ENCODE results near the gene C3orf52. TPM values are rescaled to one million over a fixed set of nuclear protein-coding genes. Genes with fewer than 3 reads are reported as not detected.

C3orf52 gene
- total RNA-seq, 4 donors from 2014 or later = 32.0 to 62.9 (median 45.9) TPM

- Histone ChIP-seq H3K27me3 (no peaks in the 10 kb centered on the region), H3K27ac (no peak overlapping the region), H3K36me3 (no peaks in the 10 kb centered on the region), H3K4me3 (replicated peaks in 1 of 3) (no peak overlapping the region), H3K4me1 (no peaks in the 10 kb centered on the region), H3K9me3 (no peaks in the 10 kb centered on the region)
- peak; percentile 15 to 29 for DNase-seq
- WGBS, 2 donors = 42% methylated on average over 5 of the region's 5 CpGs
- intact Hi-C loops (cut with DNase I) = no loop called here
- peak in 4 of 6 experiments; percentile 24 to 48 (median 40) for TF ChIP-seq CTCF (IDR thresholded peaks at IDR 0.05)
- no peak for TF ChIP-seq POLR2A (IDR thresholded peaks at IDR 0.05)
Observed at GRCh38 chr3:112136959-112137693, 50.9 kb downstream of the C3orf52 start.

- H3K27me3 ChIP-seq = no peaks in the 10 kb centered on the region
- H3K4me3 ChIP-seq (replicated peaks in 1 of 3) = no peak overlapping the region
- WGBS, 2 donors = 63 to 67% methylated on average over 4 of the region's 4 CpGs
- H3K36me3 ChIP-seq = no peaks in the 10 kb centered on the region
- no peak for DNase-seq
- no peaks in the 10 kb centered on the region for H3K4me1 ChIP-seq
- TF ChIP-seq POLR2A (IDR thresholded peaks at IDR 0.05) (no peak), CTCF (IDR thresholded peaks at IDR 0.05) (no peak)
- intact Hi-C loops (cut with DNase I) = no loop called here
- no peak overlapping the region for H3K27ac ChIP-seq
- H3K9me3 ChIP-seq = no peaks in the 10 kb centered on the region
Observed at GRCh38 chr3:112137781-112138180, 51.6 kb downstream of the C3orf52 start.

GRCh38 chr3:112138219-112138969 lies 52.2 kb downstream of the C3orf52 start:
- Histone ChIP-seq H3K36me3 (no peaks in the 10 kb centered on the region), H3K27ac (no peak overlapping the region), H3K4me3 (replicated peaks in 1 of 3) (no peak overlapping the region), H3K27me3 (no peaks in the 10 kb centered on the region), H3K9me3 (no peaks in the 10 kb centered on the region), H3K4me1 (no peaks in the 10 kb centered on the region)
- no peak for DNase-seq
- no peak for TF ChIP-seq CTCF (IDR thresholded peaks at IDR 0.05)
- TF ChIP-seq POLR2A (IDR thresholded peaks at IDR 0.05) = no peak
- intact Hi-C loops (cut with DNase I) = no loop called here
- WGBS, 2 donors = 57 to 74% methylated on average over 1 of the region's 1 CpG

GRCh38 chr3:112140584-112140983 lies 54.4 kb downstream of the C3orf52 start:
- intact Hi-C loops (cut with DNase I) = no loop called here
- TF ChIP-seq POLR2A (IDR thresholded peaks at IDR 0.05) = no peak
- TF ChIP-seq CTCF (IDR thresholded peaks at IDR 0.05) = no peak
- Histone ChIP-seq H3K36me3 (no peaks in the 10 kb centered on the region), H3K27me3 (no peaks in the 10 kb centered on the region), H3K4me1 (no peaks in the 10 kb centered on the region), H3K9me3 (no peaks in the 10 kb centered on the region), H3K4me3 (replicated peaks in 1 of 3) (no peak overlapping the region), H3K27ac (no peak overlapping the region)
- DNase-seq = no peak
- WGBS, 2 donors = 87 to 94% methylated on average over 1 of the region's 1 CpG

- H3K27ac ChIP-seq = no peak overlapping the region
- intact Hi-C loops (cut with DNase I) = no loop called here
- H3K27me3 ChIP-seq = no peaks in the 10 kb centered on the region
- no peak for DNase-seq
- no peaks in the 10 kb centered on the region for H3K9me3 ChIP-seq
- no peaks in the 10 kb centered on the region for H3K4me1 ChIP-seq
- no peaks in the 10 kb centered on the region for H3K36me3 ChIP-seq
- no peak overlapping the region for H3K4me3 ChIP-seq (replicated peaks in 1 of 3)
- no peak for TF ChIP-seq CTCF (IDR thresholded peaks at IDR 0.05)
- TF ChIP-seq POLR2A (IDR thresholded peaks at IDR 0.05) = no peak
- WGBS, 2 donors = 77 to 90% methylated on average over 2 of the region's 2 CpGs
Observed at GRCh38 chr3:112141293-112141692, 55.1 kb downstream of the C3orf52 start.

All from thyroid gland (tissue), 4 donors.